Loucy (cell line): ENCODE data around the gene SYN1.

Experiments
- H2AFZ ChIP-seq: fragments of 200-600 bp; sonication (generic); 2 replicates; pipeline ENCODE4 v1.6.0; 2016; ENCODE audit warnings: antibody characterized with exemption, mild to moderate bottlenecking, low read length, moderate library complexity
- H3F3A ChIP-seq: fragments of 200-600 bp; 2 replicates; pipeline ENCODE4 v1.6.0; 2016; ENCODE audit warnings: antibody characterized with exemption, low read depth, mild to moderate bottlenecking
- H3K27me3 ChIP-seq: fragments of 200-600 bp; sonication (generic); 2 replicates; pipeline ENCODE4 v1.6.1; 2014; ENCODE audit warnings: low read length, mild to moderate bottlenecking; ENCODE audit not compliant: insufficient read depth, poor library complexity, severe bottlenecking
- H3K36me3 ChIP-seq: fragments of 200-600 bp; sonication (generic); 2 replicates; pipeline ENCODE4 v1.6.1; 2016; ENCODE audit warnings: low read length; ENCODE audit not compliant: insufficient read depth
- H3K4me1 ChIP-seq: fragments of 200-600 bp; sonication (generic); 2 replicates; pipeline ENCODE4 v1.5.1; 2014; ENCODE audit warnings: low read length, mild to moderate bottlenecking; ENCODE audit not compliant: insufficient read depth, poor library complexity, severe bottlenecking
- H3K4me2 ChIP-seq: fragments of 200-600 bp; sonication (generic); 2 replicates; pipeline ENCODE4 v1.6.0; 2014; ENCODE audit warnings: antibody characterized with exemption, low read length, low read depth, mild to moderate bottlenecking; ENCODE audit not compliant: poor library complexity, severe bottlenecking
- H3K4me3 ChIP-seq: fragments of 200-600 bp; sonication (generic); 2 replicates; pipeline ENCODE4 v1.5.1; 2014; ENCODE audit warnings: low read length, mild to moderate bottlenecking, mixed read lengths; ENCODE audit not compliant: poor library complexity, severe bottlenecking
- H3K79me2 ChIP-seq: fragments of 200-600 bp; sonication (generic); 2 replicates; pipeline ENCODE4 v1.6.1; 2014; ENCODE audit warnings: low read length; ENCODE audit not compliant: insufficient read depth
- H3K9ac ChIP-seq: fragments of 200-600 bp; sonication (generic); 2 replicates; pipeline ENCODE4 v1.6.0; 2014; ENCODE audit warnings: mild to moderate bottlenecking, low read depth, low read length, moderate library complexity; ENCODE audit not compliant: poor library complexity, severe bottlenecking
- H3K9me2 ChIP-seq: fragments of 200-600 bp; sonication (generic); replicated peaks from 2 replicates; pipeline ENCODE4 v1.6.1; 2016; ENCODE audit warnings: low read depth, low read length, mixed read lengths
- H3K9me3 ChIP-seq: fragments of 200-600 bp; sonication (generic); 2 replicates; pipeline ENCODE4 v1.6.1; 2014; ENCODE audit warnings: mild to moderate bottlenecking, antibody characterized with exemption, low read length, low read depth; ENCODE audit not compliant: insufficient read depth
- H4K20me1 ChIP-seq: fragments of 200-600 bp; sonication (generic); 2 replicates; pipeline ENCODE4 v1.6.0; 2014; ENCODE audit warnings: antibody characterized with exemption, low read length, mild to moderate bottlenecking; ENCODE audit not compliant: insufficient read depth, poor library complexity, severe bottlenecking
- EZH2phosphoT487 ChIP-seq: fragments of 200-600 bp; IDR thresholded peaks from 2 replicates; pipeline ENCODE4 v1.6.1; 2018; ENCODE audit warnings: antibody characterized with exemption, mild to moderate bottlenecking, moderate library complexity, borderline replicate concordance
- TF ChIP-seq, protein P1 (sequence below): fragments of 200-600 bp; sonication (generic); conservative IDR thresholded peaks from 2 replicates; pipeline ENCODE4 v1.5.1; 2014; ENCODE audit warnings: mild to moderate bottlenecking, antibody characterized with exemption, low read length

The SYN1 gene

GRCh38 chrX:47581731-47582647 is 37.7 kb downstream of the SYN1 start, which contains the start of gene TIMP1:
TSS of gene TIMP1 (plus strand) at chrX:47582436. CDS start at chrX:47583416, 980 bp downstream.
- H3K9me2 ChIP-seq, result no peaks in the 10 kb centered on the region
- no peaks in the 10 kb centered on the region for H3F3A ChIP-seq
- no peak for TF ChIP-seq EZH2phosphoT487
- TF ChIP-seq, protein P1, sequence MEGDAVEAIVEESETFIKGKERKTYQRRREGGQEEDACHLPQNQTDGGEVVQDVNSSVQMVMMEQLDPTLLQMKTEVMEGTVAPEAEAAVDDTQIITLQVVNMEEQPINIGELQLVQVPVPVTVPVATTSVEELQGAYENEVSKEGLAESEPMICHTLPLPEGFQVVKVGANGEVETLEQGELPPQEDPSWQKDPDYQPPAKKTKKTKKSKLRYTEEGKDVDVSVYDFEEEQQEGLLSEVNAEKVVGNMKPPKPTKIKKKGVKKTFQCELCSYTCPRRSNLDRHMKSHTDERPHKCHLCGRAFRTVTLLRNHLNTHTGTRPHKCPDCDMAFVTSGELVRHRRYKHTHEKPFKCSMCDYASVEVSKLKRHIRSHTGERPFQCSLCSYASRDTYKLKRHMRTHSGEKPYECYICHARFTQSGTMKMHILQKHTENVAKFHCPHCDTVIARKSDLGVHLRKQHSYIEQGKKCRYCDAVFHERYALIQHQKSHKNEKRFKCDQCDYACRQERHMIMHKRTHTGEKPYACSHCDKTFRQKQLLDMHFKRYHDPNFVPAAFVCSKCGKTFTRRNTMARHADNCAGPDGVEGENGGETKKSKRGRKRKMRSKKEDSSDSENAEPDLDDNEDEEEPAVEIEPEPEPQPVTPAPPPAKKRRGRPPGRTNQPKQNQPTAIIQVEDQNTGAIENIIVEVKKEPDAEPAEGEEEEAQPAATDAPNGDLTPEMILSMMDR, result no peak
- H3K4me2 ChIP-seq, result peak within 1 kb of the TSS; percentile 93
- H2AFZ ChIP-seq, result peak within 1 kb of the TSS; percentile 90
- H4K20me1 ChIP-seq, result peaks cover 4% of the 10 kb centered on the region
- H3K79me2 ChIP-seq, result peaks cover 23% of the 10 kb centered on the region
- H3K4me1 ChIP-seq, result peaks cover 20% of the 10 kb centered on the region
- peak within 1 kb of the TSS; percentile 89 for H3K4me3 ChIP-seq
- H3K27me3 ChIP-seq, result no peaks in the 10 kb centered on the region
- peak within 1 kb of the TSS; percentile 93 for H3K9ac ChIP-seq
- no peaks in the 10 kb centered on the region for H3K9me3 ChIP-seq
- H3K36me3 ChIP-seq, result no peaks in the 10 kb centered on the region

DNA sequence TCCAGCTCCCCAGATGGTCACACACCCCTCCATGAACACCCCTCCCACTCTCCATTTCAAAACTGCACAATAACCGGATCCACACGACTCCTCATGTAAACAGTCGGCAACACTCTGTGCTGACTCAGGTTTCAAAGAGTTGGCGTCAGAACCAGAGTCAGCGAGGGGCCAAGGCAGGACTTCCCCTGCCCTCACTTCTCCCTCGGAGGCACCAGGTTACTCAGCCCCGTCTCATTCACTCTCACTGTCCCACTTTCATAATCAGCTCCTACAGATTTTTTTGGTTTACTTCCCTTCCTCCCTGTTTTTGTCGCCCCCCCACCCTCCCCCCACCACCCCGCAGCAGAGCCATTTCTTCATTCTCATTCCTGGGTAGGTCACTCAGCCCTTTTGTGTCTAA is 40.1 kb downstream of the SYN1 start:
- Histone ChIP-seq H3F3A (no peaks in the 10 kb centered on the region), H4K20me1 (peaks cover 4% of the 10 kb centered on the region), H3K9ac (no peak overlapping the region), H3K9me3 (no peaks in the 10 kb centered on the region), H3K27me3 (no peaks in the 10 kb centered on the region), H2AFZ (no peak overlapping the region), H3K36me3 (no peaks in the 10 kb centered on the region), H3K79me2 (peaks cover 21% of the 10 kb centered on the region), H3K4me3 (no peak overlapping the region), H3K4me2 (no peak overlapping the region), H3K4me1 (peaks cover 20% of the 10 kb centered on the region), H3K9me2 (no peaks in the 10 kb centered on the region)
- TF ChIP-seq, protein P1, result no peak
- no peak for TF ChIP-seq EZH2phosphoT487

GRCh38 chrX:47578692-47579091 is 41.0 kb downstream of the SYN1 start:
- TF ChIP-seq, protein P1, result no peak
- no peak for TF ChIP-seq EZH2phosphoT487
- no peak overlapping the region for H3K9ac ChIP-seq
- no peaks in the 10 kb centered on the region for H3K9me3 ChIP-seq
- no peaks in the 10 kb centered on the region for H3F3A ChIP-seq
- H4K20me1 ChIP-seq, result peaks cover 2% of the 10 kb centered on the region
- no peak overlapping the region for H3K4me2 ChIP-seq
- peaks cover 16% of the 10 kb centered on the region for H3K4me1 ChIP-seq
- H3K27me3 ChIP-seq, result no peaks in the 10 kb centered on the region
- no peak overlapping the region for H3K4me3 ChIP-seq
- H3K79me2 ChIP-seq, result peaks cover 15% of the 10 kb centered on the region
- H3K36me3 ChIP-seq, result no peaks in the 10 kb centered on the region
- H3K9me2 ChIP-seq, result no peaks in the 10 kb centered on the region
- H2AFZ ChIP-seq, result no peak overlapping the region
